Measurements from ENCODE around the gene DIO3.

Gene DIO3

GRCh38 chr14:101561145-101561896, at the start of gene DIO3:
TSS of gene DIO3 (plus strand) at chr14:101561495.
- no peak for DNase-seq (ENCODE audit: low read depth)
- H3K4me3 ChIP-seq (ENCODE audit: control insufficient read depth, low read depth, low read length): no peak within 1 kb of the TSS
- TF ChIP-seq, protein P1, sequence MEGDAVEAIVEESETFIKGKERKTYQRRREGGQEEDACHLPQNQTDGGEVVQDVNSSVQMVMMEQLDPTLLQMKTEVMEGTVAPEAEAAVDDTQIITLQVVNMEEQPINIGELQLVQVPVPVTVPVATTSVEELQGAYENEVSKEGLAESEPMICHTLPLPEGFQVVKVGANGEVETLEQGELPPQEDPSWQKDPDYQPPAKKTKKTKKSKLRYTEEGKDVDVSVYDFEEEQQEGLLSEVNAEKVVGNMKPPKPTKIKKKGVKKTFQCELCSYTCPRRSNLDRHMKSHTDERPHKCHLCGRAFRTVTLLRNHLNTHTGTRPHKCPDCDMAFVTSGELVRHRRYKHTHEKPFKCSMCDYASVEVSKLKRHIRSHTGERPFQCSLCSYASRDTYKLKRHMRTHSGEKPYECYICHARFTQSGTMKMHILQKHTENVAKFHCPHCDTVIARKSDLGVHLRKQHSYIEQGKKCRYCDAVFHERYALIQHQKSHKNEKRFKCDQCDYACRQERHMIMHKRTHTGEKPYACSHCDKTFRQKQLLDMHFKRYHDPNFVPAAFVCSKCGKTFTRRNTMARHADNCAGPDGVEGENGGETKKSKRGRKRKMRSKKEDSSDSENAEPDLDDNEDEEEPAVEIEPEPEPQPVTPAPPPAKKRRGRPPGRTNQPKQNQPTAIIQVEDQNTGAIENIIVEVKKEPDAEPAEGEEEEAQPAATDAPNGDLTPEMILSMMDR (IDR thresholded peaks at IDR 0.05; ENCODE audit: control insufficient read depth, insufficient read depth, low read depth, low read length, missing control alignments): no peak

DNA sequence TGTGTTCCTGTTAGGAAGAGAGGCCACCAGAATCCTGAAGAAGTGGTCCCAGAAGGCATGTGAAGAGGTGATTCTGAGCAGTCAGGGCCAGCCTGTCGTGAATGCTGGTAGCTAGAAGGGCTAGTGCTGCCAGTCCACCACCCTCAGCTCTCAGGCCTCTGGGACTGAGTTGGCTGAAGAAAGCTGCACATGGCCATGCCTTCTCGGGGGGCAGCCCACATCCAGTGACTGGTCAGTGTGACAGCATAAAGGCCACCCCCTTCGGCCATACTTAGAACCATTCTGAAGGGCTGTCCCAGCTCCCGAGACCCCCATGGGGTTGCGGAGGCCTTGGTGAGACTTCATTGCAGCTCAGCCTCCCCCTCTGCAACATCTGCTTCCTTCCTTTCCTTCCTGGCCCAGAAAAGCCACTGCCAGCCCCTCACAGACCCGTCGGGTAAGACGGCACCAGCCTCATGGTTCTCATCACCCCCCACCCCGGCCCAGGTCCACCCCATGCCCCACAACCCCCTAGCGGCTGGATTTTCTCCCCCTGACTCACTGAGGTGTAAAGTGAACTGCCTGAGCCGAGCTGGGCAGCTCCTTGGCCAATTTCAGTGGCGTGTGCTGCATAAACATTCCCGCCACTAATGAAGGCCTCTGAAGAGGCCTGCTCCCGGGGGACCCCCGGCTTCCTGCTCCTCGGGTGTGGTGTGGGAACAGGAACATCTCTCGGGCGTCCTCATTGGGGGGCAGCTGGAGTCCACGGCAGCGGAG, 49.5 kb upstream of the DIO3 start:
- H3K4me3 ChIP-seq (ENCODE audit: control insufficient read depth, low read depth, low read length): no peak overlapping the region
- no peak for DNase-seq (ENCODE audit: low read depth)
- TF ChIP-seq, protein P1 (IDR thresholded peaks at IDR 0.05; ENCODE audit: control insufficient read depth, insufficient read depth, low read depth, low read length, missing control alignments): no peak

DNA sequence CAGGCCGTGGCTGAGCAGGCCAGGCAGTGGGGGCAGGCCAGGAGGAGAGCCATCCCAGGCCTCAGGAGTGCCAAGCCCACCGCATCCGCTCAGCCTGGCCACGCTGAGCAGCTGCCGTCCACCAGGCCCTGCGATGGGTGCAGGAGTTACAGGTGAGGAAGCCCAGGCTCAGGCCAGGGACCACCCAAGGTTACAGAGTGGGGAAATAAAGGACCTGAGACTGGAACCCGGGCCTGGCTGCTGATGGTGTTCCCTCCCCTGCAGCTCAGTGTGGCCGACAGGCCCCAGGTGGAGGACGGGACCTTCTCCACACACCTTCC, 49.0 kb upstream of the DIO3 start:
- TF ChIP-seq, protein P1 (IDR thresholded peaks at IDR 0.05; ENCODE audit: control insufficient read depth, insufficient read depth, low read depth, low read length, missing control alignments): no peak
- DNase-seq (ENCODE audit: low read depth): no peak
- no peak overlapping the region for H3K4me3 ChIP-seq (ENCODE audit: control insufficient read depth, low read depth, low read length)

DNA sequence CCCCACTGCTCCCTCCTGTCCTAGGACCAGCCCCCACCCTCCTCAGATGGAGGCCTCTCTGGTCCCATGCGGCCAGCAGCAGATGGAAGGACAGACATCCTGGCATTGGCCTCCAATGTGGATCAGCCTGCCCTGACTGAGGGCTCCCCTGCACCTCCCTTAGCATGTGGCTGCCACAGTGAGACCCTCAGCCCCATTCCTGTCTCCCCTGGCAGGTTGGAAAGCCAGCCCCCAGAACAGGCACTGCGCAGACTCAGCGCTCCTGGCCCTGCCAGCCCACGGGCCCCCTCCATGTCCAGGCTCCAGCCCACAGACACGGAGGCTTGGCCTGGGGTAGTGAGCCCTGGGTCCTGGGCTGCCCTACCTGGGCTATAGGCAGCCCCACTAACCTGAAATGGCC, 47.2 kb upstream of the DIO3 start:
- TF ChIP-seq, protein P1 (IDR thresholded peaks at IDR 0.05; ENCODE audit: control insufficient read depth, insufficient read depth, low read depth, low read length, missing control alignments): no peak
- no peak for DNase-seq (ENCODE audit: low read depth)
- no peak overlapping the region for H3K4me3 ChIP-seq (ENCODE audit: control insufficient read depth, low read depth, low read length)

GRCh38 chr14:101516401-101516800, 44.9 kb upstream of the DIO3 start:
- TF ChIP-seq, protein P1 (IDR thresholded peaks at IDR 0.05; ENCODE audit: control insufficient read depth, insufficient read depth, low read depth, low read length, missing control alignments): no peak
- no peak for DNase-seq (ENCODE audit: low read depth)
- no peak overlapping the region for H3K4me3 ChIP-seq (ENCODE audit: control insufficient read depth, low read depth, low read length)

DNA sequence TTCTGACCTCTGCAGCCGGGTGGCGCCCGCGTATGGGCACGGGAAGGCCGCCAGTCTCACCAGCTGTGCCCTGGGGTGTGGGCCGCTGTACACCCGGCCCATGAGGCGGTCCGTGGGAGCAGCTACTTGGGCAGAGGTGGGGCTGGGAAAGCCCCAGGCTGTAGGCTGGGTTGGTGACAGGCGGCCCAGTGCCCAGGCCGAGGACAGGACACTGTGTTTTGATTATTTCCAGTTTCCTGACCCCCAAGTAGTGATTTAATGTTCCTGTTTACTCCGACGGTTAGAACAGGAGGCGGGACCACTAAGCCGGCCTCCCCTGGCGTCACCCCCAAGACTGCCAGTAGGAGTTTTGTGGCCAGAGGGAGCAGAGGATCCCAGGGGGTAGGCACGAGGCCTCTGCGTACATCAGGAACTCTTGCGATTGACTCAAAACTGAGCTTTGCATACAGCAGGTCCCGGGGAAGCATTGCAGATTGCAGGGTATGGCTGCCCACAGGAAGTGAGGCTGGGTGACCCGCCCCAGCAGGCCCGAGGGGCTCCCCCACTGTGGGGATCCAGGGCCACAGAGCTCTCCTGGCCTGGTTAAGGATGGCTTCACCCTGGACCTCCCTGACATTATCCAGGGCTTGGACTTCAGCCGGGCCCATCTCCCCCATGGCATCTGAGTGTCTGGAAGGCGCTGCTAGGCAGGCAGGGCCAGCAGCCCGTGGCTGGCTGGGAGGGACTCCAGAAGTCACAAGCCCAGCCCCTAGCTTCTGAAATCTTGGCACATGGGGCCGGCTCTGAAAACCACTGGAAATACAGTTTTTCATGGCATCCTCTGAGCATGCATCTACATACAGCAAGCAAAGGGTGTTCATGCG, 42.5 kb upstream of the DIO3 start:
- no peak for DNase-seq (ENCODE audit: low read depth)
- TF ChIP-seq, protein P1 (IDR thresholded peaks at IDR 0.05; ENCODE audit: control insufficient read depth, insufficient read depth, low read depth, low read length, missing control alignments): no peak
- no peak overlapping the region for H3K4me3 ChIP-seq (ENCODE audit: control insufficient read depth, low read depth, low read length)
